NCI-H1436 (cell line): Measurements from ENCODE around the gene BNIP1.
"Not testable (repeated sequence)": the region's sequence is repeated elsewhere in the genome, so short reads cannot be mapped to it uniquely, and the experiment has no call there.

Experiments
- DNase-seq: peaks from one replicate; lab custom pipeline; 2025; lab: John Stamatoyannopoulos, UW

Gene BNIP1, protein sequence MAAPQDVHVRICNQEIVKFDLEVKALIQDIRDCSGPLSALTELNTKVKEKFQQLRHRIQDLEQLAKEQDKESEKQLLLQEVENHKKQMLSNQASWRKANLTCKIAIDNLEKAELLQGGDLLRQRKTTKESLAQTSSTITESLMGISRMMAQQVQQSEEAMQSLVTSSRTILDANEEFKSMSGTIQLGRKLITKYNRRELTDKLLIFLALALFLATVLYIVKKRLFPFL

DNA sequence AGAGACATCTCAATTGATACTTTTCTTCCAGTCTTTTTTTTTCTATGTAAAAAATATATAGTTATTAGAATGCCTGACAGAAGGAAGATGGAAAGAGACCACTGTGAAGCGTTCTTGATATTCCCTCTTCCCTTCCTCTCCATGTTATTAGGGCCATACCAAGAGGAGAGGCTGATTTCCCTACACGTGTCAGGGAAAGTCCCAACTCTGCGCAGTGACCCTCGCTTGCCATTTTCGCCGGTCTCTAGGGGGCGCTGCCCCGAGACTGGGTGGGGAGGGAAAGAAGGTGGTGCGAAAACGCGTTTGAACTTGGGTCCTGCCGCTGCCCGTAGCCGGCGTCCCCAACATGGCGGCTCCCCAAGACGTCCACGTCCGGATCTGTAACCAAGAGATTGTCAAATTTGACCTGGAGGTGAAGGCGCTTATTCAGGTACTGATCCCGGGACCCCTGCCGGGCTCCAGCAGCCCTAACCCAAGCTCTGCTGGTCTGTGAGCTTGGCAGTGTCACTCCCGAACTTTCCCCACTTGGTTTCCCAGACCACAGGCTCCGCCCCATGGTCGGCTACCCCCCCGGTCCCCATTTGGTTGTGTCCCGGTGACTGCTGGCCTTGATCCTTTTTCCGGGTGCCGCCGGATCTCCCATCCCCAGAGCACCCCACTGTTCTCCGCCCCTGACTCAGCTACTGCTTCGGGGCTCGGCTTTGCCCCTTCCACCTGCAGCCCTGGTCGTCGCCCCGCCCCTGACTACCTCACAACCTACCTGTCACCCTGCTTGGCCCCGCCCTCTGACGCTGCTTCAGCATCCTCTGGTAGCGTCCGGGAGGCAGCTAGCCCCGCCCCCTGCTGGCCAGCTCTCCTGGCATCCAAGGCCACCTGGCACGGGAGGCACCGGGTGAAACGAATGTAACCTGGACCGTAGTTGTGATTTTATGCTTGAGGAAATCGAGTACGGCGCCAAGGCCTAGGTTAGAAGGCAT is at the start of gene BNIP1:
Gene BNIP1 (plus strand): TSS at position 332 of the 977 bp plus-strand sequence. CDS start 15 bp downstream, at position 347.
- DNase-seq, result peak; percentile 84

DNA sequence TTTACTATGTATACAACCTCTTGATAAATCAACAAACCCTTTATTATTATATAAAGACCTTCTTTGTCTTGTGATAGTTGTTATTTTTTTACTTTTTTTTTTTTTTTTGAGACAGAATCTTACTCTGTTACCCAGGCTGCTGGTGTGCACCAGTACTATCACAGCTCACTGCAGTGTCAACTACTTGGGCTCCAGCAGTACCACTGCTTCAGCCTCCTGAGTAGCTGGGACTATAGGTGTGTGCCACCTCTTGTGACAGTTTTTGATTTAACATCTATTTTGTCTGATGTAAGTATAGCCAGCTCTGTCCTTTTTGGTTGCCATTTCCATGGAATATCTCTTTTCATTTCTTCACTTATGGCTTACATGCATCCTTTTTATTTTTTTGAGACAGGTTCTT is 45.5 kb upstream of the BNIP1 start:
- DNase-seq, result no peak

DNA sequence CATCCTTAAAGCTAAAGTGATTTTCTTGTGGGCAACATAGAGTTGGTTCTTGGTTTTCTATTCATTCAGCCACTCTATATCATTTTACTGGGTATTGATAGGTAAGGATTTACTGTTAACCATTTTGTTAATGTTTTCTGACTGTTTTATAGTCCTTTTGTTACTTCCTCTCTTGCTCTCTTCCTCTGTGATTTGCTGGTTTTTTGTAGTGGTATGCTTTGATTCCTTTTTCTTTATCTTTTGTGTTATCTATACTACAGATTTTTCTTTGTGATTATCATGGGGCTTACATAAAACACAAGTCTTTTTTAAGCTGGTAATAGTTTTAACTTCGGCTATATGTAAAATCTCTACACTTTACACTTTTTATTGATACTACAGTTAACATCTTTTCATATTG is 44.9 kb upstream of the BNIP1 start:
- no peak for DNase-seq

DNA sequence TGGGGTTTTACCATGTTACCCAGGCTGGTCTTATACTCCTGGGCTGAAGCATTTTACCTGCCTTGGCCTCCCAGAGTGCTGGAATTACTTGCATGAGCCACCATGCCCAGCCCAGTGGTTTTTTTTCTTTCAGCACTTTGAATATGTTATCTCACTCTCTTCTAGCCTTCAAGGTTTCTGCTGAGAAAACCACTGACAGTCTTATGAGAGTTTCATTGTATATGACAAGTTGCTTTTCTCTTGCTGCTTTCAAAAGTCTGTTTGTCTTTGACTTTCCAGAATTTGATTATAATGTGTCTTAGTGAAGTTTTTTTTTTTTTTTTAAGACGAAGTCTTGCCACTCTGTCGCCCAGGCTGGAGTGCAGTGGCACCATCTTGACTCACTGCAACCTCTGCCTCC is 43.1 kb upstream of the BNIP1 start:
- no peak for DNase-seq

DNA sequence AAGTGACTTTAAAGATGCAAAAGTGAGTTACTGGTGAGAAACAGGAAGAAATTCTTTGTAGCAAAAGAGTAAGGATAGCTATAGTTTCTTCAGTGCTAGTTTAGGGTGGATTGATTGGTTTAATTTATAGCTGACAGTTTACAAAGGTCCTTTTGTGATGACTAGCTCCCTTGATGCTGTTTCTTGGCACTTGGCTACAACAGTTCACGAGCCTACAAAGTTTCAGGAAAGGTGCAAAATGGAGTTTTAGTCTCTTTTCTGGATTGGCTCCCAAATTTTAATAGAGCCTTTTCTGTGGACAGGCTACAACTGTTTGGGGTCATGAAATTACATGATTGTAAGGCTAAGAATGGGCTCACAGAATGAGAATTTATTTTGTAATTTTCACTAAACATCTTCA is 40.9 kb upstream of the BNIP1 start:
- DNase-seq, result no peak

DNA sequence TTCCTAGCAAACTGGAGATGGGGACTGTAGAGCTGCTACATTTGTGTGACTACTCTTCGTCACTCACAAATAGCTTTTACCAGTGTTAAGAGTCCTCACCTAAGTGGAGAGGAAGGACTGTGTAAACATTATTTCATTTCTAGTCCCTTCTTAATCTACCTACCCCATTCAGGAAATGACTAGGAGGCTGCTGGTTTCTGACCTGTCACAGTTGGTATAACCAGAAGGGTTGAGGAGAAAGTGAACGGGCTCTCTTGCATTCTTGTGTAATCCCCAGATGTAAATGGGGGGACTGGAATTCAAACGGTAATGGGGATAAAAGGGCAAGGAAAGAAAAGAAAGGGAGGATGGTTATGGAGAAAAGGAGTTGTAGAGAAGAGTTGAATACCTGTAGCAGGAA is 35.4 kb upstream of the BNIP1 start:
- DNase-seq, result no peak

DNA sequence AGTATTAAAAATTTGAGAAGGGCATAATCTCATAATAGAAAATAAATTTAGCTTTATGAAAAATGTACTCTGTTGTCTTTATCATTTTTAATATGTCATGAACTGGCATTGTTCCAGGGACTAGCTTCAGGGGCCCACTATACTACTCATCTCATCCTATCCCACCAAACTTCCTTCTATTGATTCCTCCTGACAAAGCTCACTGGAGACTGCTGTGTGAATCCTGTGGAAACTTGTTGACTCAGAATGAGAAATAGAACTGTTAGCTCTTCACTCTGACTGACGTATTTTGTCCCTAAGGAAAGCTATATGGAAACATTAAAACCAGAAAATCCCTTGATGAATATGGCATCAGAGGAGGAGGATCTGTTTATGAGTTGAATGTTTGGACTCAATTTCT is 29.8 kb upstream of the BNIP1 start:
- DNase-seq, result no peak

DNA sequence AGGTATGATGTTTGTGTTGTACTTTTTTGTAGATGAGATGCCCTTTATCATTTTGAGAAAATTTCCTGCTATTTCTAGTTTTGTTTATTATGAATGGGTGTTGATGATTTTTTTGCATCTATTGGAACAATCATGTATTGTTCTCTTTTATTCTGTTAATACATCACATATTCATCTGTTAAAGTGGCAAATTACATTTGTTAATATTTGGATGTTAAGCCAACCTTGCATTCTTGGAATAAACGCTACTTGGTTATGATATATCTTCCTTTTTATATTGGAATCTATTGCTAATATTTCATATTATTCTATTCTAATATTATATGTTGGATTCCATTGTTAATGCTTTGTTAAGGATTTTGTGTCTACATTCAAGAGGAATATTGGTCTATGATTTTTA is 24.6 kb upstream of the BNIP1 start:
- no peak for DNase-seq

DNA sequence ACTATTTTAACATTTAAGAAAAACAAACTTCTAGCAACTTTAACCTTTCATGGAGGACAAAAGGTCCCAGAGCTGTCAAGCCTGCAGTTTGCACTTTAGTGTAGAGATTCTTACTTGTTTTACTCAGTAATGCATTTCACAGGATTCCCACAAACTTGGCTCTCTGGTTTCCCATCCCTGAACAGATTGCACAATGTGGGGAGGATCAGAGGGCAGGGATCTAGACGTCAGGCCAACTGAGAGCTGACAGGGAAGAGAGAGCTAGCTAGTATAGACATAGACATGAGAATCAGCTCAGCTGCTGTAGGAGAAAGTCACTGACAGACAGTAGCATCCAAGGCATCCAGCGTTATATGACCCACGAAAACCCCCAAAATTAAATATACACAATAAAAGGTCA is 20.9 kb upstream of the BNIP1 start:
- no peak for DNase-seq

DNA sequence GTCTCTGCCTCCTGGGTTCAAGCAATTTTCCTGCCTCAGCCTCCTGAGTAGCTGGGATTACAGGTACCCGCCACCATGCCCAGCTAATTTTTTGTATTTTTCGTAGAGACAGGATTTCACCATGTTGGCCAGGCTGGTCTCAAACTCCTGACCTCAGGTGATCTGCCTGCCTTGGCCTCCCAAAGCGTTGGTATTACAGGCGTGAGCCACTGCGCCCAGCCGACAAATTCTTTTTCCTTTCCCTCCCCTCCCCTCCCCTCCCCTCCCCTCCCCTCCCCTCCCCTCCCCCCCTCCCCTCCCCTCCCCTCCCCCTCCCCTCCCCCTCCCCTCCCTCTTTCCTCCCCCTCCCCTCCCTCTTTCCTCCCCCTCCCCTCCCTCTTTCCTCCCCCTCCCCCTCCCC is 12.2 kb upstream of the BNIP1 start:
- DNase-seq, result not testable (repeated sequence)

DNA sequence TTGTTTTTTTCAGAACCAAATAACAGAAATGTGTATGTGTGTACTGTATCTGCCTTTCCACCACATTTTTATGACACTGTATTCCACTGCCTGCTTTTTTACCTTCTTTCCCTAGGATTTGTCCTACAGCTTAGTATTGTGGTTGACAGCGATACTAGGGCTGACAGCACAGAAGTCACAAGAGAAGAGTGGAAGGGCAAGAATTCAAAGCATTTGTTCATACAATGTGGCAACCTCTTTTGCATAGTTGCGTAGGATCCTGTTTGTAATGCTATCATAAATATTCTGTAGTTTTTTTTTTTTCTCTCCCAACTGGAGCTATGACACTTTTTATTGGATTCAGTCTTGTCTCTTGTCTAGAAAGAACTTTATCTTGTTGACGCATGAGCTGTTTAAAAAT is 5.6 kb upstream of the BNIP1 start:
- DNase-seq, result no peak

DNA sequence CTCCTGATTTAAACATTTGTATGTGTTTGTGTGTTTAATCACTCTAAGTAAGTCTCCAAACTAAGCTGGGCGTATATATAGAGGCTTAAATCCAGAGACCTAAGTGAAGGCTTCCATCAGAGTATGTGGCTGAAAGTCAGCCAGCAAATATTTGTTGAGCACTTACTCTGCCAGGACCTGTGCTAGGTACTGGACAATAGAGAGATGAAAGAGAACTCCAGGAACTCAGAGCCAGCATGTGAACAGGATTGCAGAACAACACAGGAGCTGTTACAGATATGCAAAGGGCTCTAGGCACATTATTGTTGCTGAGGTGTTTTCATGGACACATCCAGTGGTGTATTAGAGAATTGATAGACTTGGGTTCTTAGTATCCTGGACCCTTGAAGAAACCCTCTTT is 4.7 kb upstream of the BNIP1 start:
- DNase-seq, result no peak

DNA sequence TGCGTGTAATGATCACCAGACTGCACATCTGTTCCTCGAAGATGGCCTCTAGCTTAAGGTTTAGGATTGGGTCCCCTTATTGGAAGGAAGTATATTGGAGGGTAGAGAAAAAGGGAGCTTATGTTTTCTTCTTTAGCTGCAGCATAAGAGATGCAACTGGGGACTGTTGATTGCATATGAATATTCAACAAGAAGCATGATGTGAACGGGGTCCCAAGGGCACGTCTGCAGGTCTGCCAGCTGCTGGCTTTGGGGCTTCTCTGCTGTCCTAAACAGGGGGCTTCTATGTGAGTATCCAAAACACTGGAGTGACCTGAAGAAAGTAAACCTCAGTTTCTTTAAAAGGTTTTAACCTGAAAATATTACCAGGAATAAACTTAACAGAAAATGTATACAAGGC is 3.6 kb upstream of the BNIP1 start:
- no peak for DNase-seq

DNA sequence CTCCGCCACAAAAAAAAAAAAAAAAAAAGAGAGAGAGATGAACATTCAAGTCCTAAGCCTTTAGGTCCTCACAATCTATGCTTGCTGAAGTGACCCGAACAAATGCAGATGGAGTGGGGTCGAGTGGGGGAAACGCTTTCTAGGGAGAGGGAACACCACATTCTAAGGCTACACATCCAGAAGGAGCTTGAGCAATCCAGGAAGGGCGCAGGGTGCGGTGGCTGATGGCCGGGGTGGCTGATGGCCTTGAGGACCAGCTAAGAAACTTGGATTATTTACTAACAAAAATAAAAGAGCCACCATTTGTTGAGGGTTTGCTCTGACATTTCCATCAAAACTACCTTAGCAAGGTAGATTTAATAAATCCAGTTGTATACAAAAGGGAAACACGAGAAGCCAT is 764 bp upstream of the BNIP1 start:
- no peak for DNase-seq

DNA sequence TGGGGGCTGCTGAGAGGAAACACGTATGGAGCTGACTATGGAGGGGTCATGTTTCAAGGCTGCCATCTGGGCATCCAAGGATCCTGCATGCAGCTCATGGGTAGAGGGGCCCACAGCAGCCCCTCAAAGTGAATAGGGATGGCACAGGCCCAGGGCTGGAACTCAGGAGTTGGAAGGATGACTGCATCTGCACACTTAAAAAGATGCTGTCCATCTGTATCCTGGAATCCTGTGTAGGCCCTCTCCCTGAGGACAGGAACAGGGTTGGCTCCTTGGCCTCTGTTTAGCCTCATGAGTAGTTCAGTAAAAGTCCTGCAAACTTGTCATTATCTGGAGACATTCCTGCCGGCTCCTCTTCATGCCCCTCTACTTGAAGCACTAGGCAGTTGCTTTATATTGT is 4.0 kb downstream of the BNIP1 start:
- no peak for DNase-seq

DNA sequence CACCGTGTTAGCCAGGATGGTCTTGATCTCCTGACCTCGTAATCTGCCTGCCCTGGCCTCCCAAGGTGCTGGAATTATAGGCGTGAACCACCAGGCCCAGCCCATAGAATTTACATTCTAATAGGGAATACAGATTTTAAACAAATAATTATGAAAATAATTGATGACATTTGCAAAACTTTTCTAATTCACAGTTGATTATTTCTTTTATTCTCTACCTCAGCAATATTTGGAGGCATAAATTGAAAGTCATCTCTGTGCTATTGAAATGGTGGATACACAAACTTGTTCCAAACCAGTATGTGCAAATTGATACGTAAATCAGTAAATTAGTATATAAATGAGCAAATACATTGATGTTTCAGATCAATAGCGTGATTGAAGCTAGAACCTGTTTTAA is 8.2 kb downstream of the BNIP1 start:
- no peak for DNase-seq

DNA sequence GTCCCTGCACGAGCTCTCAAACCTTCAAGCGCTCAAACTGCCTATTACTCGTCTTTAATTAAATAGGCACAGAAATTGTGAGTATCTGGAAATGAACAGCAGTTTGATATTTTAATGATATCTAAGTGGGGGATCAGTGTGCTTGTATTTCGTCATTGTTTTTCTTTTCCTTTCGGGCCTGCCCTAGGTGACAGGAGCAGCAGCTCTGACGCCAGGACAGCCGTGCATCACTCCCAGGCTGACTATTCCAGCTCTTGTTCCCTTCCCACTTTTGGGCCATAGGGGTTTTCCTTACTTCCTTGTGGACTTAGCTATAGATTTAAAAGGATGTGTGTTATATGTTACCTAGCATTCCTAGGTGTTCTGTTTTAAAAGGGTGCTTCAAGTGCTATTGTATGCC is 9.5 kb downstream of the BNIP1 start:
- no peak for DNase-seq

DNA sequence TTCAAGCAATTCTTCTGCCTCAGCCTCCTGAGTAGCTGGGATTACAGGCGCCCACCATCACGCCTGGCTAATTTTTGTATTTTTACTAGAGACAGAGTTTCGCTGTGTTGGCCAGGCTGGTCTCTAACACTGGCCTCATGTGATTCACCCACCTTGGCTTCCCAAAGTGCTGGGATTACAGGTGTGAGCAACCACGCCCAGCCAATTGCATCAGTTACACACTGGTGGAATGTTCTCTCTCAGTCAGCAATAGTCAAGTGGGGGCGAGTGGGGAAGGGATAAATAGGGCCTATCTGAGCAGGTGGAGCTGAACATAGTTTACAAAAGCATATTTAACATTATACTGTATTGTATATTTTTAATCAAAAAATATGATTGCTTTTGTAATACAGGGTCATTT is 10.3 kb downstream of the BNIP1 start:
- DNase-seq, result not testable (repeated sequence)

DNA sequence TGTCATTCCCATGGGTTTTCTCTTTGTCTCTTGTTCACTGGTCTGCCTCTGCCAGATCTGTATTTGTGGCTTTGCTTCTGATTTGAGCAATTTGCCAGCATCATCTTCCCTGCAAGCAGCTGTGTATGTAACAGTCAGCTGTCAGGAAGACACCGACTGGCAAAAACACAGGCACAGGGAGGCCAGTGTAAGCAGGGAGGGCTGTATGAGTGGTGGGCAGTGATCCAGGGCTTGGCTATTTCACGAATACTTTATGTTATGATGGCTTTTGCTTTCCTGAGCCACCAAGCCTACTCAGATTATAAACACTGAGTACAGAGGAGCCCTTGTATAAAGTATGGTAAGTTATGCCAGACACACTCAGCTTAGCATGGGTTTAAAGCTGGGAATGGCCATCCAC is 11.6 kb downstream of the BNIP1 start:
- no peak for DNase-seq

DNA sequence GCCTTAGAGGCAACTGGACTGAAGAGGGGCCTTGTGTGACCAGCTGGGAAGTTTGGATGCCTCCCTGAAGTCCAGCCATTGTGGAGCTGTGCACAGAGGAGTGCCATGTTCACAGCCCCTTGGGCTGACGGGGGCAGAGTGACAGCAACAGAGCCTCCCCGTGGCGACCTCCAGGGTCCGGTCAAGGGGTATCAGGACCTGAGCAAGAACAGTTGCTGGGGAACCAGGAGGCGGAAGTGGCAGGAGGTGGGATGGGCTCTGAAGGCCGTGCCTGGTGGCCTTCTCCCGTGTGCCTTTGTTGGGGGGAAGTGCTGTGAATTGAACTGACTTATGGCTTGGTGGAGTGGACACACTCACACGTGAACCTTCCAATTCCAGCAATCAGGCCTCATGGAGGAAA is 14.0 kb downstream of the BNIP1 start:
- DNase-seq, result no peak

DNA sequence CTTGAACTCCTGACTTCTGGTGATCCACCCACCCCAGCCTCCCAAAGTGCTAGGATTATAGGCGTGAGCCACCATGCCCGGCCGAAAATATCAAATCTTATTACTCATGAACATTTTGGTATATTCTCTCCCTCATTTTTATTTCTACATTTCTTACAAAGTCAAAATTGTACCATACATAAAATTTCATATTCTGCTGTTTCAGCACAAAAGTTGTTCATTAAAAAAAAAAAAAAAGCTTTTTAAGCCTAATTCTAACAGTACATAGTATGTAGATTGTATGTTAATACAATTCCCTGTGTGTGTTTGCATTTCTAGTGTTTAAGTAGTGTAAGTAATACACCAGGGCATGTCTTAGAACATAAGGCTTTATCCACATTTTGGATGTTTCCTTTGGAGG is 14.9 kb downstream of the BNIP1 start:
- DNase-seq, result no peak

DNA sequence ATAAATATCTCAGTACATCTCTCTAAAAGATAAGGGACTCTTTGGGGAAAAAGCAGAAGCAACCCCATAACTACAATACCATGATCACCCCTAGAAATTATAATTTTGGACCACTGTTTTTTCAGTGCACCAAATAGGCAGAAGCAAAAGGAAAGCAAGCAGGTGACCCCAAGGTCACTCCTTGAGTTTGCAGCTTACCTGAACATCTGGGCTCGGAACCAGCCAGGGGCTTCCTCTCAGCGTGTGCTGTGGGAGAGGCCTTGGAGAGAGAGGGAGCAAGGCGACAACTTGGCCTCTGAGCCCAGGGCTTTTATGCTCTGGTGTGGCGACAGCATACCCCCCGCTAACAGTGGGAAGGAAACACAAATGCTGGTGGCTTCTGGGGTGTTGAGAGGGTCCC is 16.8 kb downstream of the BNIP1 start:
- DNase-seq, result no peak

DNA sequence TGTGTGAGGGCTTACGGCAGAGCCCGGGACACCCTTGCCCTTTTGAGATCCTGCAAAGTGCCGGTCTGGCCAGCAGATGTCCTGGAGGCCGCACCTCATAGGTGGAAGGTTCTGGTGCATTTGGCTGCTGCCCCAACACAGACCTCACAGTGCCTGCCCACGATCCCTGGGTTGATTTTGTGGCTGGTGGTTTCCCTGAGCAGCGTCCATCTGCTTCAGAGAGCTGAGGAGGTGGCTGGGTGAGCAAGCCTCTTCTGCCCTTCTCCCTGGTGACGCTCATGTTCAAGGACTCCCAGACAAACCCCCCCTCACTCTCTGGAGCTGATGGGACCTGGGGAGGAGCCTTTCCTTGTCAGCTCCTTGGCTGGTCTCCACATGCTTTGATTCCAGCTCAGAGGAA is 18.9 kb downstream of the BNIP1 start:
- DNase-seq, result no peak
